Caco-2 (cell line): Measurements from ENCODE around the gene KRT80. TPM values are rescaled to one million over a fixed set of nuclear protein-coding genes. Genes with fewer than 3 reads are reported as not detected.

ENCODE experiments used
- BruUV-seq: library from RNA; stranded (reverse); fragments of 400-500 nt; replicated peaks from 2 replicates; lab custom pipeline; 2021; lab: Mats Ljungman, UMichigan
- CTCF ChIA-PET: fragments of 300-600 bp; sonication (Branson Sonifier 250); formaldehyde crosslinking; loops from one replicate; lab custom pipeline; 2022; ENCODE audit warnings: antibody characterized with exemption; lab: Charles Lee
- POLR2A ChIA-PET: fragments of 300-600 bp; sonication (Branson Sonifier 250); formaldehyde crosslinking; loops from one replicate; lab custom pipeline; 2022; ENCODE audit warnings: antibody characterized with exemption; lab: Charles Lee
- DNase-seq, 2 experiments: peaks; one replicate each; pipeline versions ENCODE4 v3.0.0 to v3.0.0-alpha.2; 2020 to 2022
- H3K27me3 ChIP-seq: replicated peaks from 2 replicates; pipeline ENCODE4 v1.6.0; 2011; ENCODE audit warnings: low read length; ENCODE audit not compliant: control insufficient read depth, insufficient read depth
- H3K36me3 ChIP-seq: 2 replicates; pipeline ENCODE4 v1.5.1; 2011; ENCODE audit warnings: low read length; ENCODE audit not compliant: control insufficient read depth, insufficient read depth
- H3K4me1 ChIP-seq: fragments of 250-450 bp; sonication (Bioruptor Pico); 2 replicates; pipeline ENCODE4 v1.5.1; 2020; ENCODE audit warnings: mild to moderate bottlenecking
- H3K4me3 ChIP-seq: 2 replicates; pipeline ENCODE4 v1.5.1; 2011; ENCODE audit warnings: low read depth, mild to moderate bottlenecking, control low read depth, low read length
- H3K9me3 ChIP-seq: fragments of 250-450 bp; sonication (Bioruptor Pico); 2 replicates; pipeline ENCODE4 v1.5.1; 2020; ENCODE audit warnings: mild to moderate bottlenecking, moderate library complexity
- H3K27ac Mint-ChIP-seq: one replicate; pipeline ENCODE4 v1.8.0; 2022; ENCODE audit warnings: mixed read lengths; ENCODE audit not compliant: unreplicated experiment
- H3K27me3 Mint-ChIP-seq: one replicate; pipeline ENCODE4 v1.8.0; 2022; ENCODE audit warnings: mixed read lengths; ENCODE audit not compliant: insufficient read depth, unreplicated experiment
- H3K36me3 Mint-ChIP-seq: one replicate; pipeline ENCODE4 v1.8.0; 2022; ENCODE audit warnings: mild to moderate bottlenecking, mixed read lengths; ENCODE audit not compliant: insufficient read depth, unreplicated experiment
- H3K4me1 Mint-ChIP-seq: one replicate; pipeline ENCODE4 v1.8.0; 2022; ENCODE audit warnings: low read depth, mixed read lengths; ENCODE audit not compliant: unreplicated experiment
- H3K4me3 Mint-ChIP-seq: one replicate; pipeline ENCODE4 v1.8.0; 2022; ENCODE audit warnings: mild to moderate bottlenecking, moderate library complexity, mixed read lengths; ENCODE audit not compliant: unreplicated experiment
- H3K9me3 Mint-ChIP-seq: one replicate; pipeline ENCODE4 v1.8.0; 2022; ENCODE audit warnings: mixed read lengths; ENCODE audit not compliant: unreplicated experiment
- intact Hi-C: fragments of 100-400 bp; cut with micrococcal nuclease; formaldehyde crosslinking; loops from one replicate; pipeline ENCODE4 v1.10.0; 2022; ENCODE audit not compliant: unreplicated experiment
- total RNA-seq: library from RNA; stranded (reverse); gene quantifications from 2 replicates; pipeline ENCODE4 v1.2.3, GENCODE V29; 2022
- TF ChIP-seq, protein P1 (sequence below), 2 experiments: fragments of 200-600 bp in 1 of 2; IDR thresholded peaks; 1 replicate in 1 of 2; 2 replicates in 1 of 2; pipeline versions ENCODE4 v1.5.1 to v1.8.0; 2011 to 2022; ENCODE audit warnings: antibody characterized with exemption in 1 of 2, control low read depth in 1 of 2, inconsistent platforms in 1 of 2, low read depth in 1 of 2, low read length in 1 of 2, mild to moderate bottlenecking in 1 of 2, moderate library complexity in 1 of 2; ENCODE audit not compliant: insufficient read depth in 1 of 2, severe bottlenecking in 1 of 2, unreplicated experiment in 1 of 2

Gene KRT80
- total RNA-seq, 1 experiment from 2014 or later, result 0.29 TPM

DNA sequence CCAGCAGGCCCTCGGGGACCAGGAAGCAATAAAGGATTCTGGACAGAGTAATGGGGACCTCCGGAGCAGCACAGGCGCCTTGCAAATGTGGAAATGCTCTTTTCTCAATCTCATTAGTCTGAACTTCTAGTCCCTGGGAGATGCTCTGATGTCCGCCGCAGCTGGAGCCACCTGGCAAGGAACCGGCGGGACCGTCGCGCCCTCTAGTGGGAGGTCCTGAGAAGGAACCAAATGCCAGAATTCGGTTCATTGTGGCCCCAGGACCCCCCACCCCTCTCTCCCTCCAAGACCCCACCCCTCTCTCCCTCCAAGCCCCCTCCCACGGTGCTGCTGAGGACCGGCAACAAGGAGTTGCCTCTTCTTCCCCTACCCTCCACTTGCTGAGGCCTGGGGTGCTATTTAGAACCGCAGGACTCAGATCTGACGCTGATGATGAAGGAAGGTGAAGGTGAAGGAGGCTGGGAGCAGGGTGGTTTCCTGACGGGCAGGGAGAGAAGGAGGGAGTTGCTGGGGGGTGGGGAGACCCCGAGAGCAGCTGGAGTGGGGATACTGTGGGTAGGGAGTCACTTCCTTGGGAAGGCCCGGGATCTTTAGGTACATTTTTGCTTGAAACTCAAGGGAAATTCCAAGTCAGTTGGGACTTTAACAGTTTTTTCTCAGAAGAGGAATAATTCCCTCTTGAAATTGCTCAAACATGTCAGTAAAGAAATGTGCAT is 69.8 kb downstream of the KRT80 start:
- no peak overlapping the region for H3K4me3 Mint-ChIP-seq

DNA sequence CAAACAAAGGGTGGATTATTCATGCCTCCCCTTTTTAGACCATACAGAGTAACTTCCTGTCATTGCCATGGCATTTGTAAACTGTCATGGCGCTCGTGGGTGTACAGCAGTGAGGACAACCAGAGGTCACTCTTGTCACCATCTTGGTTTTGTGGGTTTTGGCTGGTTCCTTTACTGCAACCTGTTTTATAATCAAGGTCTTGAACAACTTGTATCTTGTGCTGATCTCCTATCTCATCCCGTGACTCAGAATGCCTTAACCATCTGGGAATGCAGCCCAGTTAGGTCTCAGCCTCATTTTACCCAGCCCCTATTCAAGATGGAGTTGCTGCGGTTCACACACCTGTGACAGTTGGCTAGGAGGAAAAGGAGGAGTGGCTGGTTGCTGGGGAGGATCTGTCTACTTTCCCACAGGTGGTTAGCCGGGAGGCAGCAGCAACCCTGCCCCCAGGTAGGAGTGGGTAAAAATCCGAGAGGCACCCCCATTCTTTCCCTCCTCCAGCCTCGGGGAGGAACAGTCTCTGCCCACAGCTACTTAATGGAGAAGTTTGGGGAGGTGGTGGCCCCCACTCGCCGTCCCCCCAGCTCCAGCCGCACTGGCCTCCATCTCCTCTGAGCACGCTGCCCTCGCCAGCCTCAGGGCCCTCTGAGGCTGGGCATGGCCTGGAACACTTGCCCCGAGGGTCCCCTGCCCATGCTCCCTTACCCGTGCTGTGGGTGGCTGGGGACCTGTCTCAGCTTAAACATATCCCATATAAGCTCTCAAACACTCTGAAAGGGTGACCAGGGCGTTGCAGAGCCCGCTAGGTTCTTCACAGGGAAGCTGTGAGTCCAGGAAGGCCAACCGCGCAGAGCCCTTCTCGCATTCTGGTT is 70.6 kb downstream of the KRT80 start:
- Histone ChIP-seq H3K27me3 (no peaks in the 10 kb centered on the region), H3K4me3 (no peak overlapping the region), H3K9me3 (no peaks in the 10 kb centered on the region), H3K4me1 (peaks cover 29% of the 10 kb centered on the region), H3K36me3 (no peaks in the 10 kb centered on the region)
- Mint-ChIP-seq H3K9me3 (no peaks in the 10 kb centered on the region), H3K4me3 (no peak overlapping the region), H3K27me3 (no peaks in the 10 kb centered on the region), H3K4me1 (peaks cover 26% of the 10 kb centered on the region), H3K36me3 (no peaks in the 10 kb centered on the region), H3K27ac (no peak overlapping the region)
- CTCF ChIA-PET, result interaction anchor here (0.6 to 5.8 kb wide), 8 partner anchors 51 to 252 kb away, joined by 3 to 63 read pairs (median 5); partner anchors contain the start of gene ATG101
- TF ChIP-seq, protein P1, sequence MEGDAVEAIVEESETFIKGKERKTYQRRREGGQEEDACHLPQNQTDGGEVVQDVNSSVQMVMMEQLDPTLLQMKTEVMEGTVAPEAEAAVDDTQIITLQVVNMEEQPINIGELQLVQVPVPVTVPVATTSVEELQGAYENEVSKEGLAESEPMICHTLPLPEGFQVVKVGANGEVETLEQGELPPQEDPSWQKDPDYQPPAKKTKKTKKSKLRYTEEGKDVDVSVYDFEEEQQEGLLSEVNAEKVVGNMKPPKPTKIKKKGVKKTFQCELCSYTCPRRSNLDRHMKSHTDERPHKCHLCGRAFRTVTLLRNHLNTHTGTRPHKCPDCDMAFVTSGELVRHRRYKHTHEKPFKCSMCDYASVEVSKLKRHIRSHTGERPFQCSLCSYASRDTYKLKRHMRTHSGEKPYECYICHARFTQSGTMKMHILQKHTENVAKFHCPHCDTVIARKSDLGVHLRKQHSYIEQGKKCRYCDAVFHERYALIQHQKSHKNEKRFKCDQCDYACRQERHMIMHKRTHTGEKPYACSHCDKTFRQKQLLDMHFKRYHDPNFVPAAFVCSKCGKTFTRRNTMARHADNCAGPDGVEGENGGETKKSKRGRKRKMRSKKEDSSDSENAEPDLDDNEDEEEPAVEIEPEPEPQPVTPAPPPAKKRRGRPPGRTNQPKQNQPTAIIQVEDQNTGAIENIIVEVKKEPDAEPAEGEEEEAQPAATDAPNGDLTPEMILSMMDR (IDR thresholded peaks at IDR 0.05; ENCODE audit: insufficient read depth in 1 of 2, low read depth in 1 of 2, low read length in 1 of 2, severe bottlenecking in 1 of 2, unreplicated experiment in 1 of 2), result no peak
- intact Hi-C loops, result loop anchor here (2.0 kb wide), 2 partner anchors 28 to 38 kb away; no protein-coding TSS in a partner anchor
- POLR2A ChIA-PET, result no interaction called here
- DNase-seq, result no peak
- BruUV-seq, result no TSS peak

More for the DNA sequence above, 69.8 kb downstream of the KRT80 start:
- TF ChIP-seq, protein P1 (IDR thresholded peaks at IDR 0.05; ENCODE audit: insufficient read depth in 1 of 2, low read depth in 1 of 2, low read length in 1 of 2, severe bottlenecking in 1 of 2, unreplicated experiment in 1 of 2), result peak; percentile 96
- H3K36me3 Mint-ChIP-seq, result no peaks in the 10 kb centered on the region
- no peaks in the 10 kb centered on the region for H3K9me3 Mint-ChIP-seq
- no peaks in the 10 kb centered on the region for H3K9me3 ChIP-seq
- peaks cover 21% of the 10 kb centered on the region for H3K4me1 ChIP-seq
- H3K36me3 ChIP-seq, result no peaks in the 10 kb centered on the region
- no peak overlapping the region for H3K27ac Mint-ChIP-seq
- intact Hi-C loops, result loop anchor here (1.0 to 2.0 kb wide), 3 partner anchors 29 to 97 kb away; no protein-coding TSS in a partner anchor
- H3K4me3 ChIP-seq, result no peak overlapping the region
- POLR2A ChIA-PET, result no interaction called here
- H3K4me1 Mint-ChIP-seq, result peaks cover 20% of the 10 kb centered on the region
- CTCF ChIA-PET, result interaction anchor here (0.6 to 5.8 kb wide), 7 partner anchors 52 to 211 kb away, joined by 3 to 63 read pairs (median 5); partner anchors contain the start of gene ATG101
- DNase-seq, result peak; percentile 74 to 83
- H3K27me3 ChIP-seq, result no peaks in the 10 kb centered on the region
- no TSS peak for BruUV-seq
- H3K27me3 Mint-ChIP-seq, result no peaks in the 10 kb centered on the region
